Measurements from ENCODE around the gene ARL3. TPM values are rescaled to one million over a fixed set of nuclear protein-coding genes. Genes with fewer than 3 reads are reported as not detected.

The ARL3 gene
- total and polyA plus RNA-seq, 4 experiments from 2014 or later = 3.7 to 7.3 (median 4.9) TPM

- no peak for DNase-seq
- ChIA-PET CTCF (ENCODE audit: partially characterized antibody) (no interaction called here), POLR2A (ENCODE audit: partially characterized antibody) (interaction anchor here (1.6 kb wide), 1 partner anchor 14 kb away, joined by 4 read pairs; the partner anchor contains the start of gene WBP1L)
- Mint-ChIP-seq H3K27me3 (no peaks in the 10 kb centered on the region), H3K36me3 (peaks cover 23 to 29% of the 10 kb centered on the region in 2 donors), H3K4me3 (peak overlapping the region in 1 of 8 donors; percentile 29), H3K4me1 (peaks cover 21 to 41% (median 32%) of the 10 kb centered on the region in 4 donors), H3K27ac (peak overlapping the region in 5 of 7 donors; percentile 22 to 78 (median 58)), H3K9me3 (no peaks in the 10 kb centered on the region)
- Histone ChIP-seq H3K27me3 (ENCODE audit: insufficient read depth, low read length) (no peaks in the 10 kb centered on the region), H3K4me1 (ENCODE audit: insufficient read depth, low read length) (peaks cover 19% of the 10 kb centered on the region), H3K36me3 (ENCODE audit: insufficient read depth, low read length) (no peaks in the 10 kb centered on the region), H3K27ac (ENCODE audit: low read depth, low read length) (no peak overlapping the region), H3K9me3 (ENCODE audit: control insufficient read depth in 1 of 2, low read length in 2 of 2) (no peaks in the 10 kb centered on the region), H3K4me3 (ENCODE audit: low read length in 2 of 2) (no peak overlapping the region)
- intact Hi-C loops (cut with micrococcal nuclease) = no loop called here
These were observed 44.2 kb upstream of the ARL3 start for GRCh38 chr10:102758240-102758932.

GRCh38 chr10:102757323-102757722 is 43.1 kb upstream of the ARL3 start:
- no peak overlapping the region for H3K27ac ChIP-seq (ENCODE audit: low read depth, low read length)
- Mint-ChIP-seq H3K4me3 (no peak overlapping the region), H3K4me1 (peaks cover 28 to 47% (median 39%) of the 10 kb centered on the region in 4 donors), H3K27ac (no peak overlapping the region), H3K36me3 (peaks cover 21 to 23% of the 10 kb centered on the region in 2 donors), H3K9me3 (no peaks in the 10 kb centered on the region), H3K27me3 (no peaks in the 10 kb centered on the region)
- CTCF ChIA-PET (ENCODE audit: partially characterized antibody) = no interaction called here
- H3K4me1 ChIP-seq (ENCODE audit: insufficient read depth, low read length) = peaks cover 30% of the 10 kb centered on the region
- no peaks in the 10 kb centered on the region for H3K9me3 ChIP-seq (ENCODE audit: control insufficient read depth in 1 of 2, low read length in 2 of 2)
- no peak overlapping the region for H3K4me3 ChIP-seq (ENCODE audit: low read length in 2 of 2)
- H3K27me3 ChIP-seq (ENCODE audit: insufficient read depth, low read length) = no peaks in the 10 kb centered on the region
- no peak for DNase-seq
- H3K36me3 ChIP-seq (ENCODE audit: insufficient read depth, low read length) = no peaks in the 10 kb centered on the region
- intact Hi-C loops (cut with micrococcal nuclease) = no loop called here
- POLR2A ChIA-PET (ENCODE audit: partially characterized antibody) = no interaction called here

- ChIA-PET POLR2A (ENCODE audit: partially characterized antibody) (no interaction called here), CTCF (ENCODE audit: partially characterized antibody) (interaction anchor here (1.4 to 3.9 kb wide), 5 partner anchors 10 to 28 kb away, joined by 3 to 15 read pairs (median 6); partner anchors contain the start of gene WBP1L)
- H3K36me3 ChIP-seq (ENCODE audit: insufficient read depth, low read length) = no peaks in the 10 kb centered on the region
- H3K27me3 ChIP-seq (ENCODE audit: insufficient read depth, low read length) = no peaks in the 10 kb centered on the region
- Mint-ChIP-seq H3K4me1 (peaks cover 40 to 62% (median 48%) of the 10 kb centered on the region in 4 donors), H3K27me3 (no peaks in the 10 kb centered on the region), H3K36me3 (peaks cover 10 to 12% of the 10 kb centered on the region in 2 donors), H3K4me3 (no peak overlapping the region), H3K9me3 (no peaks in the 10 kb centered on the region), H3K27ac (peak overlapping the region in 4 of 7 donors; percentile 8 to 83 (median 53))
- no peak overlapping the region for H3K27ac ChIP-seq (ENCODE audit: low read depth, low read length)
- intact Hi-C loops (cut with micrococcal nuclease) = no loop called here
- DNase-seq = no peak
- no peak overlapping the region for H3K4me3 ChIP-seq (ENCODE audit: low read length in 2 of 2)
- H3K9me3 ChIP-seq (ENCODE audit: control insufficient read depth in 1 of 2, low read length in 2 of 2) = no peaks in the 10 kb centered on the region
- H3K4me1 ChIP-seq (ENCODE audit: insufficient read depth, low read length) = peaks cover 41% of the 10 kb centered on the region
These were observed 39.5 kb upstream of the ARL3 start for GRCh38 chr10:102753718-102754117.

GRCh38 chr10:102752934-102753664 is 38.9 kb upstream of the ARL3 start:
- no peaks in the 10 kb centered on the region for H3K36me3 ChIP-seq (ENCODE audit: insufficient read depth, low read length)
- no peaks in the 10 kb centered on the region for H3K9me3 Mint-ChIP-seq
- ChIA-PET CTCF (ENCODE audit: partially characterized antibody) (interaction anchor here (1.5 to 3.9 kb wide), 5 partner anchors 9 to 38 kb away, joined by 5 to 15 read pairs (median 6); partner anchors contain the start of gene WBP1L), POLR2A (ENCODE audit: partially characterized antibody) (interaction anchor here (2.2 kb wide), 1 partner anchor 9 kb away, joined by 11 read pairs; the partner anchor contains the start of gene WBP1L)
- peak overlapping the region in 4 of 8 donors; percentile 33 to 45 (median 39) for H3K4me3 Mint-ChIP-seq
- no peak overlapping the region for H3K4me3 ChIP-seq (ENCODE audit: low read length in 2 of 2)
- H3K27me3 ChIP-seq (ENCODE audit: insufficient read depth, low read length) = no peaks in the 10 kb centered on the region
- peaks cover 11 to 12% of the 10 kb centered on the region in 2 donors for H3K36me3 Mint-ChIP-seq
- no peak overlapping the region for H3K27ac ChIP-seq (ENCODE audit: low read depth, low read length)
- no peaks in the 10 kb centered on the region for H3K9me3 ChIP-seq (ENCODE audit: control insufficient read depth in 1 of 2, low read length in 2 of 2)
- peak in 3 of 5 donors; percentile 9 to 16 (median 14) for DNase-seq
- H3K27ac Mint-ChIP-seq = peak overlapping the region; percentile 25 to 83 (median 59)
- H3K4me1 Mint-ChIP-seq = peaks cover 40 to 62% (median 48%) of the 10 kb centered on the region in 4 donors
- peaks cover 35% of the 10 kb centered on the region for H3K4me1 ChIP-seq (ENCODE audit: insufficient read depth, low read length)
- intact Hi-C loops (cut with micrococcal nuclease) = no loop called here
- H3K27me3 Mint-ChIP-seq = no peaks in the 10 kb centered on the region

- Histone ChIP-seq H3K36me3 (ENCODE audit: insufficient read depth, low read length) (no peaks in the 10 kb centered on the region), H3K4me1 (ENCODE audit: insufficient read depth, low read length) (peaks cover 33% of the 10 kb centered on the region), H3K9me3 (ENCODE audit: control insufficient read depth in 1 of 2, low read length in 2 of 2) (no peaks in the 10 kb centered on the region), H3K27ac (ENCODE audit: low read depth, low read length) (no peak overlapping the region), H3K4me3 (ENCODE audit: low read length in 2 of 2) (no peak overlapping the region), H3K27me3 (ENCODE audit: insufficient read depth, low read length) (no peaks in the 10 kb centered on the region)
- peaks cover 11 to 12% of the 10 kb centered on the region in 2 donors for H3K36me3 Mint-ChIP-seq
- intact Hi-C loops (cut with micrococcal nuclease) = no loop called here
- H3K27ac Mint-ChIP-seq = peak overlapping the region; percentile 25 to 82 (median 59)
- no peaks in the 10 kb centered on the region for H3K9me3 Mint-ChIP-seq
- peaks cover 40 to 59% (median 48%) of the 10 kb centered on the region in 4 donors for H3K4me1 Mint-ChIP-seq
- CTCF ChIA-PET (ENCODE audit: partially characterized antibody) = interaction anchor here (0.5 to 3.9 kb wide), 5 partner anchors 9 to 172 kb away, joined by 4 to 15 read pairs (median 6); partner anchors contain the start of gene WBP1L
- peak in 1 of 5 donors; percentile 13 for DNase-seq
- no peaks in the 10 kb centered on the region for H3K27me3 Mint-ChIP-seq
- POLR2A ChIA-PET (ENCODE audit: partially characterized antibody) = interaction anchor here (2.2 kb wide), 1 partner anchor 9 kb away, joined by 11 read pairs; the partner anchor contains the start of gene WBP1L
- peak overlapping the region in 6 of 8 donors; percentile 5 to 53 (median 39) for H3K4me3 Mint-ChIP-seq
These were observed 38.2 kb upstream of the ARL3 start for GRCh38 chr10:102752266-102752930.

- H3K4me1 ChIP-seq (ENCODE audit: insufficient read depth, low read length) = peaks cover 35% of the 10 kb centered on the region
- ChIA-PET CTCF (ENCODE audit: partially characterized antibody) (interaction anchor here (2.7 kb wide), 1 partner anchor 8 kb away, joined by 14 read pairs; no protein-coding TSS in a partner anchor), POLR2A (ENCODE audit: partially characterized antibody) (interaction anchor here (1.3 to 5.5 kb wide), 5 partner anchors 7 to 623 kb away, joined by 3 to 50 read pairs (median 11); partner anchors contain the start of genes ARL3, SFXN2, TAF5 and TRIM8)
- Mint-ChIP-seq H3K4me3 (peak overlapping the region; percentile 90 to 99 (median 96)), H3K27ac (peak overlapping the region in 6 of 7 donors; percentile 10 to 96 (median 66)), H3K27me3 (no peaks in the 10 kb centered on the region), H3K9me3 (peaks cover 0 to 4% (median 0%) of the 10 kb centered on the region in 8 donors), H3K4me1 (peaks cover 35 to 53% (median 44%) of the 10 kb centered on the region in 4 donors), H3K36me3 (peaks cover 9 to 11% of the 10 kb centered on the region in 2 donors)
- no peaks in the 10 kb centered on the region for H3K36me3 ChIP-seq (ENCODE audit: insufficient read depth, low read length)
- H3K4me3 ChIP-seq (ENCODE audit: low read length in 2 of 2) = peak overlapping the region; percentile 79 to 96
- peak overlapping the region; percentile 81 for H3K27ac ChIP-seq (ENCODE audit: low read depth, low read length)
- H3K27me3 ChIP-seq (ENCODE audit: insufficient read depth, low read length) = no peaks in the 10 kb centered on the region
- no peaks in the 10 kb centered on the region for H3K9me3 ChIP-seq (ENCODE audit: control insufficient read depth in 1 of 2, low read length in 2 of 2)
- no peak for DNase-seq
- intact Hi-C loops (cut with micrococcal nuclease) = no loop called here
These were observed 31.0 kb upstream of the ARL3 start for GRCh38 chr10:102745157-102745556.

Data from CD4-positive, alpha-beta memory T cell (primary cell).